ENCODE results near the gene SPRED2.

SPRED2 gene

DNA sequence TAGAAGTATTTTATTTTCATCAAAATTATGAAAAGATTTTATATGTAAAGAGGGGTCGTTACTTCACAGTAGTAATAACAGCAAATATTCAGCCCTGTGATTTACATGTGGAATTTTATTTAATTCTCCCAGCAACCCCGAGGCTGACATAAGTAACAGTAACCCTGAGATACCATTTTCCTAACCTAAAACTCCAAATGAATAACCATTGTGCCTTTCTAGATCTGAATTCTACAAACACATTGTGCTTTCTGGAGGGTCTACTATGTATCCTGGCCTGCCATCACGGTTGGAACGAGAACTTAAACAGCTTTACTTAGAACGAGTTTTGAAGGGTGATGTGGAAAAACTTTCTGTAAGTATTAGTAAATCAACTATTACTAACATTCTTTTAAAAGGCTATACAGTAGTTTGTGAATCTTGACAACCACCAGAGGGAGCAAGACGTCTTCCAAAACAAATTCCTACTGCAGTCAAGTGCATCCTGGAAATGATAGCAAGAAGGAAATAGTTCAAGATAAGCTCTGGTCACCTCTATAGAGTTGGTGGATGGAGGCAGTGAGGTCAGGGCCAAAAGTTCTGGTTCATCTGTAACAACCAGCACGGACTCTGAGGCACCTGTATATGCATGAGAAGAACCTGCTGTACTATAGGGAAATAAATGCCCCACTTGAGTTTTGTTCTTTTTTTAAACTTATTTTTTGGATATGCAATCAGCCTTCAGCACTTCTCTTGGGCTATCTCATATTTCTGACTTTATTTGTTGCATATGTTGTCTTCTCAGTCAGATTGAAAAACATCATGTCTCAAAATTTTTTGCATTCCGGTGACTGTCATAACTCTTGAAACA, 167.4 kb downstream of the SPRED2 start:
- peak; percentile 61 for DNase-seq

DNA sequence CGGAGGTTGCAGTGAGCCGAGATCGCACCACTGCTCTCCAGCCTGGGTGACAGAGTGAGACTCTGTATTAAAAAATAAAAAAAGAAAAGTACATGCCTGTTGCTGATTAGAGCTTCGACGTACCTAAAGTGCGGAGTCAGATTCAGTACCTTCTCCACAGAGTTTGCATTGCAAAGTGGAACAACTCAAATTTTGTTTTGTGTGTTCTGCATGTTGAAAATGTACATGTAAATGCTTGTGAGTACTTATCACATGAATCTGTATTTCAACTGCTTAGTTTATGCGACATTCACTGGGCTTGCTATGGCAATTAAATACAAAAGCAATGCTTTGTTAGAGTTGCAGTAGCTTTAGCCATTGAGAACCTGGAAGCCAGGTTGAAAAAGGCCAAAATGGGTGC, 168.4 kb downstream of the SPRED2 start:
- no peak for DNase-seq

DNA sequence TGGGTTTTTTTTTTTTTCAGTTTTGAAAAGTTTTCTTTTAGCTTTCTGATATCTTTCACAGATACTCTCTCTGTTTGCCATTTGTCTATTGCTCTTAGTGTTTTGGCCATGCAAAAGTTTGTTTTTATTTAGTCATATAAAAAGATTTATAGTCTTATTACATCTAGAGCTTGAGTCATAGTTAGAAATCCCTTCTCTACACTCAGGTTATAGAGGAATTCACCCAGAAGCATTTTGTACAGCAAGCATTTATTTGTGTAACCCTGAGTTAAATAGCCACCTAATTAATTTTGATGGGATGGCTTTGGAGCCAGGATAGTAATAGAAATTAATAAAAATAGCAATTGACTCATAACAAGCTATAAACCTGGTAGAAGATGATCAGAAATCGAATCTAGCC, 169.1 kb downstream of the SPRED2 start:
- DNase-seq, result no peak

DNA sequence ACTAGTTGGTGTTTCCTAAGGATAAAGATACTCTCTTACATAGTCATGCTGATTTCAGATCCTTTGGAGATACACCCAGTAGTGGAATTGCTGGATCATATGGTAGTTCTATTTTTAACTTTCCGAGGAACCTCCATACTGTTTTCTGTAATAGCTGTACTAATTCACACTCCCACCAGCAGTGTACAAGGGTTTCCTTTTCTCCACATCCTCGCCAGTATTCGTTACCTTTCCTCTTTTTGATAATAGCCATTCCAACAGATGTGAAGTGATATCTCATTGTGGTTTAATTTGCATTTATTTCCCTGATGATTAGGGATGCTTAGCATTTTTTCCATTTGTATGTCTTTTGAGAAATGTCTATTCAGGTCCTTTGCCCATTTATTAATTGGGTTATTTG, 170.7 kb downstream of the SPRED2 start:
- DNase-seq, result no peak
